H1 (cell line): ENCODE measurements around the gene PRKAG1. TPM values are rescaled to one million over a fixed set of nuclear protein-coding genes. Genes with fewer than 3 reads are reported as not detected.

Experiments used
- CTCF ChIA-PET: fragments of 300-600 bp; sonication (Branson Sonifier 250); formaldehyde crosslinking; loops from one replicate; lab custom pipeline; 2021; ENCODE audit not compliant: partially characterized antibody; lab: Charles Lee
- POLR2A ChIA-PET: fragments of 300-600 bp; sonication (Branson Sonifier 250); formaldehyde crosslinking; loops from one replicate; lab custom pipeline; 2021; ENCODE audit warnings: inconsistent platforms; ENCODE audit not compliant: partially characterized antibody; lab: Charles Lee
- DNase-seq, 2 experiments: peaks; one replicate each; pipeline versions ENCODE4 v3.0.0 to v3.0.0-alpha.2; 2010 to 2022; ENCODE audit warnings: low spot score in 2 of 2, low read depth in 1 of 2, mixed read lengths in 1 of 2
- FAIRE-seq: peaks from 2 replicates; lab custom pipeline; 2011; peaks lifted over from hg19 to GRCh38; lab: Jason Lieb, UNC
- H2AFZ ChIP-seq: 2 replicates; pipeline ENCODE4 v1.8.1; 2012; ENCODE audit warnings: low read length, inconsistent platforms
- H2AK5ac ChIP-seq: 2 replicates; pipeline ENCODE4 v1.6.1; 2013; ENCODE audit warnings: low read depth, low read length
- H2BK120ac ChIP-seq: replicated peaks from 2 replicates; pipeline ENCODE3; 2013; ENCODE audit warnings: low read depth, low read length, inconsistent platforms
- H2BK12ac ChIP-seq: 2 replicates; pipeline ENCODE4 v1.6.1; 2013; ENCODE audit warnings: low read depth, low read length
- H2BK15ac ChIP-seq: 2 replicates; pipeline ENCODE4 v1.6.1; 2013; ENCODE audit warnings: low read length
- H2BK20ac ChIP-seq: 2 replicates; pipeline ENCODE4 v1.6.1; 2013; ENCODE audit warnings: low read length
- H2BK5ac ChIP-seq: 2 replicates; pipeline ENCODE4 v1.6.1; 2013; ENCODE audit warnings: low read depth, low read length
- H3K14ac ChIP-seq: 2 replicates; pipeline ENCODE4 v1.6.1; 2013; ENCODE audit warnings: inconsistent platforms; ENCODE audit not compliant: insufficient read length
- H3K18ac ChIP-seq: 2 replicates; pipeline ENCODE4 v1.6.1; 2013; ENCODE audit warnings: low read length; ENCODE audit errors: extremely low read depth
- H3K23ac ChIP-seq: 2 replicates; pipeline ENCODE4 v1.6.1; 2013; ENCODE audit warnings: inconsistent platforms; ENCODE audit not compliant: insufficient read length
- H3K23me2 ChIP-seq: 2 replicates; pipeline ENCODE4 v1.6.1; 2013; ENCODE audit warnings: low read depth, low read length
- H3K27ac ChIP-seq: 2 replicates; pipeline ENCODE4 v1.6.1; 2011; ENCODE audit warnings: low read depth, low read length, inconsistent platforms
- H3K27me3 ChIP-seq, 4 experiments: replicated peaks in 1 of 4; 1 replicate in 1 of 4; 2 replicates in 3 of 4; pipeline versions ENCODE4 v1.6.1 to v1.8.1; 2011 to 2013; ENCODE audit warnings: low read length in 3 of 4, mild to moderate bottlenecking in 3 of 4, inconsistent platforms in 2 of 4, mixed read lengths in 2 of 4, moderate library complexity in 1 of 4; ENCODE audit not compliant: control insufficient read depth in 3 of 4, insufficient read depth in 3 of 4; ENCODE audit errors: extremely low read depth in 1 of 4
- H3K36me3 ChIP-seq, 4 experiments: 2 replicates each; pipeline versions ENCODE4 v1.6.1 to v1.8.1; 2011 to 2013; ENCODE audit warnings: mild to moderate bottlenecking in 4 of 4, low read length in 3 of 4, moderate library complexity in 2 of 4, control low read depth in 1 of 4, inconsistent platforms in 1 of 4; ENCODE audit not compliant: insufficient read depth in 4 of 4, control insufficient read depth in 2 of 4
- H3K4ac ChIP-seq: replicated peaks from 2 replicates; pipeline ENCODE3; 2013; ENCODE audit warnings: low read length, low read depth, mixed read lengths, inconsistent platforms; ENCODE audit not compliant: insufficient read length
- H3K4me1 ChIP-seq, 4 experiments: replicated peaks in 1 of 4; 1 replicate in 1 of 4; 2 replicates in 3 of 4; pipeline versions ENCODE4 v1.6.1 to v1.8.1; 2011 to 2013; ENCODE audit warnings: low read length in 3 of 4, inconsistent platforms in 2 of 4, mixed read lengths in 1 of 4; ENCODE audit not compliant: insufficient read depth in 4 of 4, control insufficient read depth in 3 of 4
- H3K4me2 ChIP-seq, 2 experiments: 2 replicates each; pipeline versions ENCODE4 v1.6.1 to v1.8.1; 2011 to 2013; ENCODE audit warnings: low read depth in 2 of 2, low read length in 2 of 2, control low read depth in 1 of 2, inconsistent platforms in 1 of 2, mild to moderate bottlenecking in 1 of 2; ENCODE audit not compliant: insufficient read depth in 1 of 2
- H3K4me3 ChIP-seq, 4 experiments: fragments of 200-600, 300-600 bp in 1 of 4; sonication (generic), shearing (Covaris generic), sonication (Bioruptor Twin) in 1 of 4; 2 replicates each; pipeline versions ENCODE4 v1.5.1 to v1.8.1; 2011 to 2016; ENCODE audit warnings: low read length in 4 of 4, low read depth in 3 of 4, control low read depth in 2 of 4, inconsistent platforms in 2 of 4, mild to moderate bottlenecking in 2 of 4, mixed read lengths in 1 of 4, moderate library complexity in 1 of 4; ENCODE audit not compliant: insufficient read depth in 2 of 4; ENCODE audit errors: extremely low read depth in 1 of 4
- H3K56ac ChIP-seq: replicated peaks from 2 replicates; pipeline ENCODE3; 2013; ENCODE audit warnings: low read depth, mild to moderate bottlenecking, mixed read lengths, low read length, inconsistent platforms; ENCODE audit not compliant: insufficient read length
- H3K79me1 ChIP-seq: 2 replicates; pipeline ENCODE4 v1.6.1; 2013; ENCODE audit warnings: low read depth, low read length, control low read depth
- H3K79me2 ChIP-seq, 2 experiments: 2 replicates each; pipeline versions ENCODE4 v1.6.1 to v1.8.1; 2012 to 2013; ENCODE audit warnings: low read length in 2 of 2, mild to moderate bottlenecking in 2 of 2, inconsistent platforms in 1 of 2; ENCODE audit not compliant: insufficient read depth in 2 of 2, control insufficient read depth in 1 of 2
- H3K9ac ChIP-seq, 4 experiments: replicated peaks in 1 of 4; 1 replicate in 1 of 4; 2 replicates in 3 of 4; pipeline versions ENCODE4 v1.6.1 to v1.8.1; 2011 to 2013; ENCODE audit warnings: low read depth in 3 of 4, low read length in 3 of 4, control low read depth in 2 of 4, mild to moderate bottlenecking in 2 of 4, moderate library complexity in 2 of 4, inconsistent platforms in 1 of 4; ENCODE audit errors: extremely low read depth in 1 of 4
- H3K9me3 ChIP-seq, 2 experiments: 2 replicates each; pipeline versions ENCODE4 v1.6.1 to v1.8.1; 2012 to 2013; ENCODE audit warnings: mild to moderate bottlenecking in 2 of 2, moderate library complexity in 2 of 2, control low read depth in 1 of 2, inconsistent platforms in 1 of 2, low read depth in 1 of 2, low read length in 1 of 2, mixed read lengths in 1 of 2; ENCODE audit not compliant: insufficient read depth in 2 of 2
- H4K20me1 ChIP-seq, 2 experiments: replicated peaks in 1 of 2; 2 replicates each; pipeline versions ENCODE3 to v1.8.1; 2011 to 2013; ENCODE audit warnings: inconsistent platforms in 2 of 2, low read length in 2 of 2, mild to moderate bottlenecking in 1 of 2; ENCODE audit not compliant: insufficient read depth in 2 of 2, control insufficient read depth in 1 of 2
- H4K5ac ChIP-seq: 2 replicates; pipeline ENCODE4 v1.6.1; 2013; ENCODE audit warnings: low read length, low read depth, mixed read lengths, inconsistent platforms; ENCODE audit not compliant: insufficient read length
- H4K8ac ChIP-seq: 2 replicates; pipeline ENCODE4 v1.8.0; 2013; ENCODE audit warnings: mild to moderate bottlenecking, moderate library complexity, low read length, inconsistent platforms; ENCODE audit not compliant: insufficient read depth; ENCODE audit errors: extremely low read depth
- H4K91ac ChIP-seq: replicated peaks from 2 replicates; pipeline ENCODE3; 2013; ENCODE audit warnings: low read length, mixed read lengths, inconsistent platforms; ENCODE audit not compliant: insufficient read length
- JUN ChIP-seq: IDR thresholded peaks from 2 replicates; pipeline ENCODE4 v1.6.1; 2011; ENCODE audit warnings: low read depth, mild to moderate bottlenecking, improper control_type of control experiment, low read length
- POU5F1 ChIP-seq: IDR thresholded peaks from 2 replicates; pipeline ENCODE4 v1.6.1; 2011; ENCODE audit warnings: low read depth, mild to moderate bottlenecking, low read length, moderate library complexity
- SAP30 ChIP-seq: fragments of 300-600 bp; sonication (generic); IDR thresholded peaks from 2 replicates; pipeline ENCODE4 v1.7.1; 2012; ENCODE audit warnings: low read length, moderate library complexity, mild to moderate bottlenecking, inconsistent platforms; ENCODE audit not compliant: insufficient read depth, insufficient replicate concordance
- SIN3A ChIP-seq, 2 experiments: IDR thresholded peaks in 1 of 2; conservative IDR thresholded peaks in 1 of 2; 2 replicates each; pipeline ENCODE4 v1.6.1; 2011 to 2012; ENCODE audit warnings: low read length in 2 of 2, improper control_type of control experiment in 1 of 2, low read depth in 1 of 2, mild to moderate bottlenecking in 1 of 2
- SUZ12 ChIP-seq: fragments of 200-600 bp; sonication (generic); IDR thresholded peaks from 2 replicates; pipeline ENCODE4 v1.6.1; 2012; ENCODE audit warnings: mild to moderate bottlenecking, inconsistent platforms, low read length, moderate library complexity, mixed read lengths
- TAF7 ChIP-seq: optimal IDR thresholded peaks from 2 replicates; pipeline ENCODE3; 2011; ENCODE audit warnings: low read depth, mild to moderate bottlenecking, inconsistent platforms, low read length, moderate library complexity, borderline replicate concordance
- TEAD4 ChIP-seq: IDR thresholded peaks from 2 replicates; pipeline ENCODE4 v1.6.1; 2012; ENCODE audit warnings: low read depth, low read length, inconsistent platforms, mixed read lengths
- WGBS, 2 experiments: shearing (Covaris generic) in 1 of 2; methylation state at CpG; one replicate each; pipeline versions ENCODE4 v1.1.6 to v1.1.7; 2013 to 2015; ENCODE audit warnings: low lambda C conversion rate in 2 of 2, mixed read lengths in 2 of 2, inconsistent platforms in 1 of 2, low coverage in 1 of 2, missing lambda C conversion rate in 1 of 2; ENCODE audit not compliant: insufficient replicate concordance in 2 of 2, insufficient coverage in 1 of 2, insufficient read length in 1 of 2; ENCODE audit errors: extremely low coverage in 1 of 2, missing lambda C conversion rate in 1 of 2; 5-methylcytosine and 5-hydroxymethylcytosine counted together
- polyA plus RNA-seq, 7 experiments: library from polyadenylated mRNA; depleted of rRNA in 3 of 7; stranded (reverse) in 5 of 7; unstranded in 2 of 7; fragments of >200 nt in 5 of 7; fragments of 200-250 nt in 2 of 7; gene quantifications; 1 replicate in 5 of 7; 2 replicates in 1 of 7; 4 replicates in 1 of 7; pipeline versions ENCODE4 v1.2.1 to v1.2.3, GENCODE V29; 2011 to 2013; ENCODE audit warnings: missing spikeins in 2 of 7, mixed read lengths in 2 of 7
- total RNA-seq: library from RNA; stranded (reverse); fragmentation: NEBNext Ultra II Directional; extraction: Animal tissue kit (Norgen Biotek cat#: 25700); gene quantifications from 2 replicates; pipeline ENCODE4 v1.2.1, GENCODE V29; 2021
- TF ChIP-seq, protein P1 (sequence below): IDR thresholded peaks from 2 replicates; pipeline ENCODE4 v1.6.1; 2011; ENCODE audit warnings: low read length, improper control_type of control experiment

The PRKAG1 gene
- total and polyA plus RNA-seq, 2 of the 8 experiments (the other 6 are each of a cell fraction or from before 2014, with no cell fraction given) = 38.6 to 57.5 TPM

DNA sequence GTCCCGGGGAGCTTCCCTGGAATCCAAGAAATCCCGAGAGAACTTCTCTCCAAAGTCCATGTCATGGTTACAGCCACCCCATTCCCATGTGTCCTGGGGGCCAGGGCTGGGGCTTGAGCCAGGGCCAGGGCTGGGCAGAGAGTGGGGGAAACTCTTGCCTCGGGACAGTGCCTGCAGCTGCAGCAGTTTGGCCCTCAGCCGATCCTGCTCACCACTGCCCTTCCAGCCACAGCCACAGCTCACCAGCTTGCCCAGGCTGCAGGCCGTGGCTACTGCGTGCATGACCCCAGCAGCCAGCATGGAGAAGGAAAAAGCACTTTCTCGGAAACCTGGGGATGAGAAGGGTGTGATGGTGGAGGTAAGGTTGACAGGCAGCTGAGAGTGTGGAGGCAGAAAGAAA is 50.6 kb downstream of the PRKAG1 start:
- Histone ChIP-seq H3K56ac (no peak overlapping the region), H2BK12ac (peak overlapping the region; percentile 86; the same call in 1 of the 2 replicates), H3K79me2 (no peaks in the 10 kb centered on the region), H3K14ac (no peak overlapping the region), H2BK20ac (0 out of 2 replicates have a peak overlapping the region, but pooled peaks have one; percentile 6), H2BK15ac (peak overlapping the region; percentile 20), H3K27me3 (peaks cover 35 to 63% (median 60%) of the 10 kb centered on the region in 4 experiments), H3K4me1 (peaks cover 39 to 52% (median 45%) of the 10 kb centered on the region in 4 experiments), H3K9me3 (no peaks in the 10 kb centered on the region), H4K5ac (no peak overlapping the region), H2AK5ac (no peak overlapping the region), H4K20me1 (peaks cover 0 to 6% of the 10 kb centered on the region in 2 experiments), H3K4me2 (peak overlapping the region; percentile 87 to 96; a peak in 3 of 4 replicates), H3K27ac (no peak overlapping the region), H4K8ac (no peak overlapping the region), H3K18ac (peak overlapping the region; percentile 85), H3K23me2 (peaks cover 7% of the 10 kb centered on the region), H4K91ac (peak overlapping the region; percentile 72), H3K9ac (no peak overlapping the region), H2AFZ (no peak overlapping the region), H3K4me3 (peak overlapping the region in 1 of 4 experiments; percentile 56; a peak in 2 of 8 replicates), H3K23ac (no peak overlapping the region), H3K79me1 (no peaks in the 10 kb centered on the region), H2BK5ac (no peak overlapping the region), H3K36me3 (no peaks in the 10 kb centered on the region), H3K4ac (no peak overlapping the region), H2BK120ac (no peak overlapping the region)
- TF ChIP-seq SIN3A (conservative IDR thresholded peaks at IDR 0.05 in 1 of 2, IDR thresholded peaks at IDR 0.05 in 1 of 2; ENCODE audit: low read depth in 1 of 2, low read length in 2 of 2) (no peak), SAP30 (no peak), SUZ12 (0 out of 2 replicates have a peak, but pooled peaks have one; percentile 22), JUN (no peak), POU5F1 (no peak), TAF7 (no peak), TEAD4 (no peak)
- TF ChIP-seq, protein P1, sequence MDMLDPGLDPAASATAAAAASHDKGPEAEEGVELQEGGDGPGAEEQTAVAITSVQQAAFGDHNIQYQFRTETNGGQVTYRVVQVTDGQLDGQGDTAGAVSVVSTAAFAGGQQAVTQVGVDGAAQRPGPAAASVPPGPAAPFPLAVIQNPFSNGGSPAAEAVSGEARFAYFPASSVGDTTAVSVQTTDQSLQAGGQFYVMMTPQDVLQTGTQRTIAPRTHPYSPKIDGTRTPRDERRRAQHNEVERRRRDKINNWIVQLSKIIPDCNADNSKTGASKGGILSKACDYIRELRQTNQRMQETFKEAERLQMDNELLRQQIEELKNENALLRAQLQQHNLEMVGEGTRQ = no peak
- ChIA-PET CTCF (interaction anchor here (0.6 to 40.8 kb wide), 11 partner anchors 8 to 157 kb away, joined by 3 to 1336 read pairs (median 5); partner anchors contain the start of genes ARF3, DDN and WNT1), POLR2A (interaction anchor here (1.3 to 6.9 kb wide), 7 partner anchors 11 to 153 kb away, joined by 3 to 65 read pairs (median 7); partner anchors contain the start of genes ARF3, FKBP11 and WNT1)
- WGBS, 2 experiments = 49% methylated on average over 7 of the region's 7 CpGs; no CpG with 5 or more reads in 1 of the 2 experiments
- no peak for DNase-seq
- no peak for FAIRE-seq
